Measurements from ENCODE around the gene EXOC3L2. TPM values are rescaled to one million over a fixed set of nuclear protein-coding genes. Genes with fewer than 3 reads are reported as not detected.

Gene EXOC3L2
- total and polyA plus RNA-seq, 2 of the 8 experiments (the other 6 are each of a cell fraction or from before 2014, with no cell fraction given), result 1.4 to 1.6 TPM

GRCh38 chr19:45253396-45254027 is 8.3 kb upstream of the EXOC3L2 start:
- CTCF ChIA-PET (ENCODE audit: partially characterized antibody), result interaction anchor here (1.5 to 3.3 kb wide), 2 partner anchors 15 to 53 kb away, joined by 4 to 17 read pairs; no protein-coding TSS in a partner anchor
- Histone ChIP-seq H4K5ac (ENCODE audit: insufficient read length, low read depth, low read length) (no peak overlapping the region), H3K18ac (ENCODE audit: extremely low read depth, low read length) (no peak overlapping the region), H3K56ac (replicated peaks; ENCODE audit: insufficient read length, low read depth, low read length) (no peak overlapping the region), H4K8ac (ENCODE audit: extremely low read depth, insufficient read depth, low read length) (no peak overlapping the region), H3K23me2 (ENCODE audit: low read depth, low read length) (peaks cover 11% of the 10 kb centered on the region), H3K79me2 (ENCODE audit: control insufficient read depth in 1 of 2, insufficient read depth in 2 of 2, low read length in 2 of 2) (peaks cover 0 to 27% of the 10 kb centered on the region in 2 experiments; a peak in 2 of 4 replicates), H3K36me3 (ENCODE audit: control insufficient read depth in 2 of 4, insufficient read depth in 4 of 4, low read length in 3 of 4) (no peaks in the 10 kb centered on the region; a peak in 1 of 8 replicates), H2BK5ac (ENCODE audit: low read depth, low read length) (no peak overlapping the region; the same call in 1 of the 2 replicates), H2AK5ac (ENCODE audit: low read depth, low read length) (no peak overlapping the region), H3K4me3 (ENCODE audit: extremely low read depth in 1 of 4, insufficient read depth in 2 of 4, low read depth in 3 of 4, low read length in 4 of 4) (no peak overlapping the region), H3K4ac (replicated peaks; ENCODE audit: insufficient read length, low read depth, low read length) (no peak overlapping the region), H2BK20ac (ENCODE audit: low read length) (no peak overlapping the region), H3K14ac (ENCODE audit: insufficient read length) (no peak overlapping the region), H2BK120ac (replicated peaks; ENCODE audit: low read depth, low read length) (no peak overlapping the region), H3K9me3 (ENCODE audit: insufficient read depth in 2 of 2, low read depth in 1 of 2, low read length in 1 of 2) (no peaks in the 10 kb centered on the region), H3K27ac (ENCODE audit: low read depth, low read length) (no peak overlapping the region), H2BK15ac (ENCODE audit: low read length) (no peak overlapping the region), H3K23ac (ENCODE audit: insufficient read length) (no peak overlapping the region), H3K4me2 (ENCODE audit: insufficient read depth in 1 of 2, low read depth in 2 of 2, low read length in 2 of 2) (no peak overlapping the region; a peak in 1 of 4 replicates), H4K91ac (replicated peaks; ENCODE audit: insufficient read length, low read length) (no peak overlapping the region), H3K79me1 (ENCODE audit: low read depth, low read length) (peaks cover 13% of the 10 kb centered on the region), H3K9ac (replicated peaks in 1 of 4; ENCODE audit: extremely low read depth in 1 of 4, low read depth in 3 of 4, low read length in 3 of 4) (no peak overlapping the region; a peak in 1 of 7 replicates), H4K20me1 (replicated peaks in 1 of 2; ENCODE audit: control insufficient read depth in 1 of 2, insufficient read depth in 2 of 2, low read length in 2 of 2) (peaks cover 22 to 23% of the 10 kb centered on the region in 2 experiments), H3K27me3 (replicated peaks in 1 of 4; ENCODE audit: control insufficient read depth in 3 of 4, extremely low read depth in 1 of 4, insufficient read depth in 3 of 4, low read length in 3 of 4) (peaks cover 0 to 10% (median 9%) of the 10 kb centered on the region in 4 experiments; a peak in 5 of 7 replicates), H2BK12ac (ENCODE audit: low read depth, low read length) (no peak overlapping the region), H3K4me1 (replicated peaks in 1 of 4; ENCODE audit: control insufficient read depth in 3 of 4, insufficient read depth in 4 of 4, low read length in 3 of 4) (peaks cover 0 to 10% (median 0%) of the 10 kb centered on the region in 4 experiments; a peak in 2 of 7 replicates), H2AFZ (ENCODE audit: low read length) (no peak overlapping the region)
- FAIRE-seq (no peak), DNase-seq (ENCODE audit: low read depth in 1 of 2, low spot score in 2 of 2) (no peak)
- TF ChIP-seq KDM1A (IDR thresholded peaks at IDR 0.05; ENCODE audit: borderline replicate concordance, low read length), result peak; percentile 61; the same call in 1 of the 2 replicates
- TF ChIP-seq TAF7 (optimal IDR thresholded peaks at IDR 0.05; ENCODE audit: borderline replicate concordance, low read depth, low read length), result no peak
- 82% methylated on average over 12 of the region's 12 CpGs; no CpG with 5 or more reads in 1 of the 2 experiments for WGBS, 2 experiments (ENCODE audit: extremely low coverage in 1 of 2, insufficient coverage in 1 of 2, insufficient read length in 1 of 2, insufficient replicate concordance in 2 of 2, low coverage in 1 of 2, low lambda C conversion rate in 2 of 2, missing lambda C conversion rate in 1 of 2)
- POLR2A ChIA-PET (ENCODE audit: partially characterized antibody), result interaction anchor here (0.6 kb wide), 1 partner anchor 17 kb away, joined by 3 read pairs; no protein-coding TSS in a partner anchor

Measured in H1 (cell line).